Prostate gland (tissue), 2 donors: Measurements from ENCODE around the gene WNT11. TPM values are rescaled to one million over a fixed set of nuclear protein-coding genes. Genes with fewer than 3 reads are reported as not detected.

Source experiments
- DNase-seq: peaks from one replicate; pipeline ENCODE4 v3.0.0-alpha.2; 2019; ENCODE audit warnings: low spot score
- H3K27ac ChIP-seq, 2 donors: fragments of 200-600 bp; sonication (generic); 2 replicates each; pipeline ENCODE4 v1.5.1; 2017 to 2019
- H3K27me3 ChIP-seq: fragments of 200-600 bp; sonication (generic); replicated peaks from 2 replicates; pipeline ENCODE4 v1.5.1; 2019; ENCODE audit not compliant: insufficient read depth
- H3K36me3 ChIP-seq, 2 donors: fragments of 200-600 bp; sonication (generic); 1 replicate in 1 of 2; 2 replicates in 1 of 2; pipeline versions ENCODE4 v1.5.1 to v1.8.1; 2017 to 2019
- H3K4me1 ChIP-seq: fragments of 200-600 bp; sonication (generic); replicated peaks from 2 replicates; pipeline ENCODE4 v1.5.1; 2019
- H3K4me3 ChIP-seq, 2 donors: fragments of 200-600 bp; sonication (generic); 2 replicates each; pipeline ENCODE4 v1.5.1; 2017 to 2019
- H3K9me3 ChIP-seq: fragments of 200-600 bp; sonication (generic); 2 replicates; pipeline ENCODE4 v1.5.1; 2017
- CTCF ChIP-seq, 4 experiments: fragments of 200-600 bp in 2 of 4; fragments of 450-650 bp in 2 of 4; sonication (generic) in 2 of 4; IDR thresholded peaks; 1 replicate in 3 of 4; 2 replicates in 1 of 4; pipeline ENCODE4 v1.5.1; 2016 to 2019; ENCODE audit warnings: antibody characterized with exemption in 4 of 4, mild to moderate bottlenecking in 2 of 4, moderate library complexity in 2 of 4
- POLR2A ChIP-seq: fragments of 450-650 bp; IDR thresholded peaks from one replicate; pipeline ENCODE4 v1.6.1; 2016; ENCODE audit warnings: antibody characterized with exemption, mild to moderate bottlenecking
- POLR2AphosphoS5 ChIP-seq: sonication (generic); formaldehyde crosslinking; IDR thresholded peaks from one replicate; pipeline ENCODE4 v1.6.1; 2017; ENCODE audit warnings: antibody characterized with exemption
- WGBS: methylation state at CpG from one replicate; pipeline ENCODE4 v1.1.5; 2018; 5-methylcytosine and 5-hydroxymethylcytosine counted together
- intact Hi-C: fragments of 100-400 bp; cut with DNase I; formaldehyde crosslinking; loops from one replicate; pipeline ENCODE4 v1.14.2; 2022
- total RNA-seq, 2 donors: library from RNA; depleted of rRNA; stranded (reverse); fragments of >200 nt; gene quantifications; one replicate each; pipeline ENCODE4 v1.1.0, GENCODE V29; 2016

Gene WNT11
- total RNA-seq, 2 donors from 2014 or later, result 4.1 to 9.3 TPM

GRCh38 chr11:76159303-76159937 lies 46.9 kb downstream of the WNT11 start:
- intact Hi-C loops, result no loop called here
- Histone ChIP-seq H3K4me1 (no peaks in the 10 kb centered on the region), H3K36me3 (no peaks in the 10 kb centered on the region), H3K27me3 (no peaks in the 10 kb centered on the region), H3K27ac (no peak overlapping the region), H3K9me3 (no peaks in the 10 kb centered on the region), H3K4me3 (no peak overlapping the region)
- TF ChIP-seq CTCF (IDR thresholded peaks at IDR 0.05) (no peak), POLR2AphosphoS5 (no peak), POLR2A (no peak)
- DNase-seq, result no peak
- 83% methylated on average over 14 of the region's 14 CpGs for WGBS

- Histone ChIP-seq H3K9me3 (no peaks in the 10 kb centered on the region), H3K27ac (no peak overlapping the region), H3K4me1 (no peaks in the 10 kb centered on the region), H3K27me3 (no peaks in the 10 kb centered on the region), H3K4me3 (no peak overlapping the region), H3K36me3 (no peaks in the 10 kb centered on the region)
- intact Hi-C loops, result no loop called here
- DNase-seq, result no peak
- 90% methylated on average over 24 of the region's 24 CpGs for WGBS
- no peak for TF ChIP-seq POLR2A
- TF ChIP-seq CTCF (IDR thresholded peaks at IDR 0.05), result no peak
- no peak for TF ChIP-seq POLR2AphosphoS5
Measured at GRCh38 chr11:76158394-76159302, 47.7 kb downstream of the WNT11 start.

GRCh38 chr11:76157891-76158290 lies 48.4 kb downstream of the WNT11 start:
- H3K4me3 ChIP-seq, result no peak overlapping the region
- no peaks in the 10 kb centered on the region for H3K9me3 ChIP-seq
- 63% methylated on average over 7 of the region's 7 CpGs for WGBS
- no peak overlapping the region for H3K27ac ChIP-seq
- peaks cover 2% of the 10 kb centered on the region for H3K4me1 ChIP-seq
- DNase-seq, result no peak
- no peaks in the 10 kb centered on the region for H3K27me3 ChIP-seq
- intact Hi-C loops, result no loop called here
- TF ChIP-seq POLR2AphosphoS5 (no peak), CTCF (IDR thresholded peaks at IDR 0.05) (no peak), POLR2A (no peak)
- H3K36me3 ChIP-seq, result no peaks in the 10 kb centered on the region

- Histone ChIP-seq H3K27me3 (no peaks in the 10 kb centered on the region), H3K9me3 (no peaks in the 10 kb centered on the region), H3K27ac (no peak overlapping the region), H3K4me3 (no peak overlapping the region), H3K4me1 (peaks cover 2% of the 10 kb centered on the region), H3K36me3 (no peaks in the 10 kb centered on the region)
- intact Hi-C loops, result no loop called here
- 68% methylated on average over 12 of the region's 12 CpGs for WGBS
- TF ChIP-seq CTCF (IDR thresholded peaks at IDR 0.05), result no peak
- no peak for DNase-seq
Measured at GRCh38 chr11:76156971-76157427, 49.3 kb downstream of the WNT11 start.
